HCT116 (cell line): ENCODE results near the gene IL20. TPM values are rescaled to one million over a fixed set of nuclear protein-coding genes. Genes with fewer than 3 reads are reported as not detected.

Experiments
- ATAC-seq: fragments of 200-7000 bp; cut with Tn5 transposase; 2 replicates; pipeline ENCODE4 v1.9.1; 2020; ENCODE audit warnings: mild to moderate bottlenecking, moderate library complexity
- BruUV-seq: library from RNA; stranded (reverse); fragments of 400-500 nt; replicated peaks from 2 replicates; lab custom pipeline; 2021; lab: Mats Ljungman, UMichigan
- CTCF ChIA-PET: fragments of 300-600 bp; sonication (Branson Sonifier 250); formaldehyde crosslinking; loops from one replicate; lab custom pipeline; 2021; ENCODE audit warnings: antibody characterized with exemption; lab: Charles Lee
- POLR2A ChIA-PET: fragments of 300-600, 350-600 bp; sonication (Branson Sonifier 250); formaldehyde crosslinking; loops from one replicate; lab custom pipeline; 2021; ENCODE audit warnings: antibody characterized with exemption; lab: Charles Lee
- RAD21 ChIA-PET, 2 experiments: fragments of 300-600 bp; sonication (Branson Sonifier 250); formaldehyde crosslinking; loops; one replicate each; lab custom pipeline; 2023; ENCODE audit warnings: low total read pairs in 2 of 2; ENCODE audit not compliant: uncharacterized antibody in 2 of 2, unreplicated experiment in 2 of 2, low non-redundant PET in 1 of 2; lab: Charles Lee
- DNase-seq: peaks from one replicate; pipeline ENCODE4 v3.0.0-alpha.2; 2010; ENCODE audit warnings: low read depth, low spot score
- H2AFZ ChIP-seq: fragments of 200-600 bp; shearing (Covaris generic), sonication (generic); 2 replicates; pipeline ENCODE4 v1.6.1; 2017; ENCODE audit warnings: low read depth, mixed run types, mixed read lengths, antibody characterized with exemption, low read length; ENCODE audit not compliant: poor library complexity, severe bottlenecking
- H3K27ac ChIP-seq: 2 replicates; pipeline ENCODE4 v1.5.1; 2012; ENCODE audit warnings: low read depth, low read length
- H3K27me3 ChIP-seq: fragments of 200-600 bp; sonication (generic); 2 replicates; pipeline ENCODE4 v1.6.1; 2016; ENCODE audit warnings: mixed run types, low read length, mixed read lengths; ENCODE audit not compliant: insufficient read depth
- H3K36me3 ChIP-seq, 2 experiments: fragments of 200-500 bp in 1 of 2; fragments of 200-600 bp in 1 of 2; sonication (Bioruptor generic) in 1 of 2; sonication (generic) in 1 of 2; 2 replicates each; pipeline versions ENCODE4 v1.5.1 to v1.6.1; 2014 to 2016; ENCODE audit warnings: low read length in 2 of 2, inconsistent platforms in 1 of 2, mixed read lengths in 1 of 2, mixed run types in 1 of 2; ENCODE audit not compliant: insufficient read depth in 2 of 2, control insufficient read depth in 1 of 2
- H3K4me1 ChIP-seq, 2 experiments: fragments of 200-600 bp in 1 of 2; sonication (generic) in 1 of 2; 2 replicates each; pipeline versions ENCODE4 v1.5.1 to v1.6.1; 2012 to 2017; ENCODE audit warnings: low read length in 2 of 2, inconsistent platforms in 1 of 2, mild to moderate bottlenecking in 1 of 2, mixed read lengths in 1 of 2, mixed run types in 1 of 2, moderate library complexity in 1 of 2; ENCODE audit not compliant: insufficient read depth in 2 of 2, control insufficient read depth in 1 of 2
- H3K4me2 ChIP-seq: fragments of 200-600 bp; sonication (generic); 2 replicates; pipeline ENCODE4 v1.6.1; 2017; ENCODE audit warnings: mixed run types, low read length, mixed read lengths
- H3K4me3 ChIP-seq, 2 experiments: fragments of 200-600 bp in 1 of 2; sonication (generic) in 1 of 2; replicated peaks in 1 of 2; 2 replicates each; pipeline ENCODE4 v1.5.1; 2011 to 2016; ENCODE audit warnings: low read length in 2 of 2, control low read depth in 1 of 2, low read depth in 1 of 2, mild to moderate bottlenecking in 1 of 2, mixed read lengths in 1 of 2, mixed run types in 1 of 2
- H3K79me2 ChIP-seq: fragments of 200-600 bp; sonication (generic); 2 replicates; pipeline ENCODE4 v1.6.1; 2017; ENCODE audit warnings: mild to moderate bottlenecking, mixed run types, low read length, moderate library complexity, mixed read lengths; ENCODE audit not compliant: insufficient read depth
- H3K9ac ChIP-seq: fragments of 200-600 bp; sonication (generic); 2 replicates; pipeline ENCODE4 v1.6.1; 2016; ENCODE audit warnings: low read length, mixed read lengths
- H3K9me2 ChIP-seq: fragments of 200-600 bp; sonication (generic), shearing (Covaris generic); 2 replicates; pipeline ENCODE4 v1.6.1; 2017; ENCODE audit warnings: mixed run types, mild to moderate bottlenecking, moderate library complexity; ENCODE audit not compliant: insufficient read depth
- H3K9me3 ChIP-seq, 2 experiments: fragments of 200-500 bp in 1 of 2; fragments of 200-600 bp in 1 of 2; sonication (Bioruptor generic) in 1 of 2; sonication (generic) in 1 of 2; 2 replicates each; pipeline ENCODE4 v1.6.1; 2014 to 2017; ENCODE audit warnings: low read length in 2 of 2, mixed read lengths in 2 of 2, inconsistent platforms in 1 of 2, low read depth in 1 of 2, mild to moderate bottlenecking in 1 of 2, mixed run types in 1 of 2, moderate library complexity in 1 of 2; ENCODE audit not compliant: control insufficient read depth in 1 of 2, insufficient read depth in 1 of 2
- H4K20me1 ChIP-seq: fragments of 200-600 bp; sonication (generic), shearing (Covaris generic); 2 replicates; pipeline ENCODE4 v1.6.1; 2017; ENCODE audit warnings: mixed run types, mild to moderate bottlenecking, moderate library complexity; ENCODE audit not compliant: insufficient read depth
- ATF3 ChIP-seq: IDR thresholded peaks from 2 replicates; pipeline ENCODE4 v1.6.1; 2012
- CEBPB ChIP-seq: IDR thresholded peaks from 2 replicates; pipeline ENCODE4 v1.6.1; 2012; ENCODE audit warnings: low read depth
- ELF1 ChIP-seq: IDR thresholded peaks from 2 replicates; pipeline ENCODE4 v1.6.1; 2012; ENCODE audit warnings: low read depth, borderline replicate concordance
- EZH2 ChIP-seq: fragments of 200-600 bp; sonication (generic); IDR thresholded peaks from 2 replicates; pipeline ENCODE4 v1.6.1; 2017; ENCODE audit warnings: antibody characterized with exemption, mixed run types
- FOSL1 ChIP-seq: IDR thresholded peaks from 2 replicates; pipeline ENCODE4 v1.6.1; 2012; ENCODE audit warnings: low read depth
- JUND ChIP-seq: IDR thresholded peaks from 2 replicates; pipeline ENCODE4 v1.6.1; 2012
- MAX ChIP-seq: IDR thresholded peaks from 2 replicates; pipeline ENCODE4 v1.6.1; 2012
- POLR2A ChIP-seq: IDR thresholded peaks from 2 replicates; pipeline ENCODE4 v1.7.0; 2011; ENCODE audit warnings: borderline replicate concordance; ENCODE audit not compliant: insufficient read depth, insufficient read length; ENCODE audit errors: extremely low read depth
- POLR2AphosphoS5 ChIP-seq: IDR thresholded peaks from 2 replicates; pipeline ENCODE4 v1.6.1; 2011; ENCODE audit warnings: mild to moderate bottlenecking, low read depth, low read length, moderate library complexity
- RAD21 ChIP-seq: IDR thresholded peaks from 2 replicates; pipeline ENCODE4 v1.6.1; 2012; ENCODE audit warnings: low read depth, mild to moderate bottlenecking
- SIN3A ChIP-seq: IDR thresholded peaks from 2 replicates; pipeline ENCODE4 v1.6.1; 2012; ENCODE audit warnings: low read depth
- SP1 ChIP-seq: IDR thresholded peaks from 2 replicates; pipeline ENCODE4 v1.6.1; 2012; ENCODE audit warnings: low read depth
- YY1 ChIP-seq: IDR thresholded peaks from 2 replicates; pipeline ENCODE4 v1.6.1; 2011; ENCODE audit warnings: low read length, low read depth, moderate library complexity, mild to moderate bottlenecking; ENCODE audit not compliant: insufficient replicate concordance; ENCODE audit errors: extremely low read depth
- ZBTB33 ChIP-seq: IDR thresholded peaks from 2 replicates; pipeline ENCODE4 v1.6.1; 2011; ENCODE audit warnings: mild to moderate bottlenecking, low read length, moderate library complexity; ENCODE audit not compliant: insufficient replicate concordance; ENCODE audit errors: extremely low read depth
- ZFX ChIP-seq: fragments of 450-650 bp; IDR thresholded peaks from 2 replicates; pipeline ENCODE4 v1.6.1; 2017
- intact Hi-C: fragments of 100-400 bp; cut with micrococcal nuclease; formaldehyde crosslinking; loops from 2 replicates; pipeline ENCODE4 v1.10.0; 2022
- total RNA-seq: library from RNA; stranded (reverse); gene quantifications from one replicate; pipeline ENCODE4 v1.2.1, GENCODE V29; 2021; ENCODE audit not compliant: unreplicated experiment
- TF ChIP-seq, protein P1 (sequence below), 3 experiments: fragments of 200-600 bp in 1 of 3; sonication (generic) in 1 of 3; IDR thresholded peaks in 2 of 3; conservative IDR thresholded peaks in 1 of 3; 2 replicates each; pipeline ENCODE4 v1.5.1; 2012 to 2017; ENCODE audit warnings: low read depth in 2 of 3, low read length in 2 of 3, antibody characterized with exemption in 1 of 3, borderline replicate concordance in 1 of 3, control low read depth in 1 of 3, mild to moderate bottlenecking in 1 of 3, mixed read lengths in 1 of 3, mixed run types in 1 of 3, moderate library complexity in 1 of 3; ENCODE audit not compliant: insufficient read depth in 1 of 3

IL20 gene
- total RNA-seq, 1 experiment from 2014 or later, result not detected

- DNase-seq (no peak), ATAC-seq (no peak)
- no peak overlapping the region for H3K9ac ChIP-seq
- no peaks in the 10 kb centered on the region for H3K79me2 ChIP-seq
- H3K36me3 ChIP-seq, result no peaks in the 10 kb centered on the region
- no peak overlapping the region for H3K4me3 ChIP-seq
- H3K27ac ChIP-seq, result no peak overlapping the region
- ChIA-PET CTCF (no interaction called here), POLR2A (no interaction called here), RAD21 (no interaction called here)
- no TSS peak for BruUV-seq
- intact Hi-C loops, result no loop called here
- no peak overlapping the region for H3K4me2 ChIP-seq
- no peaks in the 10 kb centered on the region for H3K9me2 ChIP-seq
- H2AFZ ChIP-seq, result no peak overlapping the region
- no peaks in the 10 kb centered on the region for H4K20me1 ChIP-seq
- no peaks in the 10 kb centered on the region for H3K27me3 ChIP-seq
- H3K9me3 ChIP-seq, result no peaks in the 10 kb centered on the region
- no peak for TF ChIP-seq FOSL1
- peaks cover 4 to 11% of the 10 kb centered on the region in 2 experiments for H3K4me1 ChIP-seq
Measured at GRCh38 chr1:206893380-206893779, 28.0 kb downstream of the IL20 start.

- Histone ChIP-seq H3K9ac (no peak overlapping the region), H4K20me1 (no peaks in the 10 kb centered on the region), H3K36me3 (no peaks in the 10 kb centered on the region), H3K4me2 (no peak overlapping the region), H3K27ac (no peak overlapping the region), H3K4me1 (peaks cover 9 to 18% of the 10 kb centered on the region in 2 experiments), H3K4me3 (no peak overlapping the region), H2AFZ (no peak overlapping the region), H3K79me2 (no peaks in the 10 kb centered on the region), H3K9me2 (no peaks in the 10 kb centered on the region), H3K27me3 (no peaks in the 10 kb centered on the region), H3K9me3 (no peaks in the 10 kb centered on the region)
- no TSS peak for BruUV-seq
- DNase-seq, result no peak
- POLR2A ChIA-PET, result no interaction called here
- no peak for ATAC-seq
- intact Hi-C loops, result no loop called here
- CTCF ChIA-PET, result interaction anchor here (0.8 to 1.8 kb wide), 3 partner anchors 12 to 30 kb away, joined by 3 to 6 read pairs (median 3); partner anchors contain the start of gene IL20
- TF ChIP-seq YY1 (no peak), ELF1 (no peak), POLR2AphosphoS5 (no peak), ZBTB33 (no peak), EZH2 (no peak), RAD21 (no peak), CEBPB (no peak), ATF3 (no peak), SP1 (no peak), MAX (no peak), FOSL1 (no peak), JUND (no peak), ZFX (no peak), SIN3A (no peak), POLR2A (no peak)
- TF ChIP-seq, protein P1, sequence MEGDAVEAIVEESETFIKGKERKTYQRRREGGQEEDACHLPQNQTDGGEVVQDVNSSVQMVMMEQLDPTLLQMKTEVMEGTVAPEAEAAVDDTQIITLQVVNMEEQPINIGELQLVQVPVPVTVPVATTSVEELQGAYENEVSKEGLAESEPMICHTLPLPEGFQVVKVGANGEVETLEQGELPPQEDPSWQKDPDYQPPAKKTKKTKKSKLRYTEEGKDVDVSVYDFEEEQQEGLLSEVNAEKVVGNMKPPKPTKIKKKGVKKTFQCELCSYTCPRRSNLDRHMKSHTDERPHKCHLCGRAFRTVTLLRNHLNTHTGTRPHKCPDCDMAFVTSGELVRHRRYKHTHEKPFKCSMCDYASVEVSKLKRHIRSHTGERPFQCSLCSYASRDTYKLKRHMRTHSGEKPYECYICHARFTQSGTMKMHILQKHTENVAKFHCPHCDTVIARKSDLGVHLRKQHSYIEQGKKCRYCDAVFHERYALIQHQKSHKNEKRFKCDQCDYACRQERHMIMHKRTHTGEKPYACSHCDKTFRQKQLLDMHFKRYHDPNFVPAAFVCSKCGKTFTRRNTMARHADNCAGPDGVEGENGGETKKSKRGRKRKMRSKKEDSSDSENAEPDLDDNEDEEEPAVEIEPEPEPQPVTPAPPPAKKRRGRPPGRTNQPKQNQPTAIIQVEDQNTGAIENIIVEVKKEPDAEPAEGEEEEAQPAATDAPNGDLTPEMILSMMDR (IDR thresholded peaks at IDR 0.05 in 2 of 3, conservative IDR thresholded peaks at IDR 0.05 in 1 of 3; ENCODE audit: borderline replicate concordance in 1 of 3, insufficient read depth in 1 of 3, low read depth in 2 of 3, low read length in 2 of 3), result no peak
- RAD21 ChIA-PET, result no interaction called here
Measured at GRCh38 chr1:206895325-206895724, 29.9 kb downstream of the IL20 start.
